SJSA1 (cell line): Measurements from ENCODE around the gene NUDT4. TPM values are rescaled to one million over a fixed set of nuclear protein-coding genes. Genes with fewer than 3 reads are reported as not detected.
"Not testable (repeated sequence)": the region's sequence is repeated elsewhere in the genome, so short reads cannot be mapped to it uniquely, and the experiment has no call there.

Experiments used
- DNase-seq, 2 experiments: peaks; one replicate each; pipeline ENCODE4 v3.0.0-alpha.2; 2015 to 2020; ENCODE audit warnings: low spot score in 2 of 2, low read depth in 1 of 2
- H3K27ac ChIP-seq: fragments of 250-450 bp; sonication (Bioruptor Pico); 2 replicates; pipeline ENCODE4 v1.5.1; 2020; ENCODE audit warnings: mild to moderate bottlenecking, moderate library complexity
- H3K27me3 ChIP-seq: fragments of 250-450 bp; sonication (Bioruptor Pico); replicated peaks from 2 replicates; pipeline ENCODE4 v1.5.1; 2020; ENCODE audit warnings: mild to moderate bottlenecking, moderate library complexity
- H3K36me3 ChIP-seq: fragments of 250-450 bp; sonication (Bioruptor Pico); 2 replicates; pipeline ENCODE4 v1.5.1; 2020; ENCODE audit warnings: mild to moderate bottlenecking
- H3K4me1 ChIP-seq: fragments of 250-450 bp; sonication (Bioruptor Pico); replicated peaks from 2 replicates; pipeline ENCODE4 v1.6.1; 2021; ENCODE audit warnings: mild to moderate bottlenecking
- H3K4me3 ChIP-seq: fragments of 250-450 bp; sonication (Bioruptor Pico); 2 replicates; pipeline ENCODE4 v1.5.1; 2020; ENCODE audit warnings: mild to moderate bottlenecking
- H3K9me3 ChIP-seq: fragments of 250-450 bp; sonication (Bioruptor Pico); replicated peaks from 2 replicates; pipeline ENCODE4 v1.5.1; 2020; ENCODE audit warnings: mild to moderate bottlenecking
- total RNA-seq: library from RNA; depleted of rRNA; stranded (reverse); fragments of >200 nt; shearing (Covaris generic); gene quantifications from 2 replicates; pipeline ENCODE4 v1.2.3, GENCODE V29; 2014

Gene NUDT4
- total RNA-seq, 1 experiment from 2014 or later = 41.2 TPM

- Histone ChIP-seq H3K27ac (peak overlapping the region; percentile 45), H3K4me1 (peaks cover 23% of the 10 kb centered on the region), H3K4me3 (peak overlapping the region; percentile 66)
- not testable (repeated sequence) for H3K9me3 ChIP-seq, H3K36me3 ChIP-seq, H3K27me3 ChIP-seq
- peak; percentile 53 to 73 for DNase-seq
These were observed 672 bp downstream of the NUDT4 start for GRCh38 chr12:93378196-93378997.

DNA sequence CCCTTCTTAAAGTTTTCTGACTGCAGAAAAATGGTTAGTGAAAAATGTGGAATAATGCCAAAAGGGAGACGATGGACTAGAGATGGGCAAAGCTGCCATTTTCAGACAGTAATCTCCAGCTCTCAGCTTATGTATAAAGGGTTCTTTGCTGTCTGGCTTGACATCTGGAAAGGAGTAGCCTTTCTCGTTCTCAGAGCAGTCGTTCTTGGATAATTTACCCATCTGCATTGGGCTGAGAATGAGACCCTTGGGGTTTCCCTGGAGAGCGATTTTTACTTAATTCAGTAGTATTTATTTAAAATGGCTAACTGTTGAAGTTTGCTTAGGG lies 1.2 kb downstream of the NUDT4 start:
- DNase-seq = no peak

GRCh38 chr12:93379326-93379980 lies 1.7 kb downstream of the NUDT4 start:
- H3K4me1 ChIP-seq = peaks cover 23% of the 10 kb centered on the region
- H3K9me3 ChIP-seq = no peaks in the 10 kb centered on the region
- H3K27ac ChIP-seq = peak overlapping the region; percentile 45
- H3K4me3 ChIP-seq = peak overlapping the region; percentile 66
- H3K27me3 ChIP-seq = no peaks in the 10 kb centered on the region
- DNase-seq = peak in 1 of 2 experiments; percentile 12
- peaks cover 6% of the 10 kb centered on the region; the same call in 1 of the 2 replicates for H3K36me3 ChIP-seq

More for the DNA sequence above, 1.2 kb downstream of the NUDT4 start:
- Histone ChIP-seq H3K4me3 (peak overlapping the region; percentile 66), H3K36me3 (peaks cover 6% of the 10 kb centered on the region; the same call in 1 of the 2 replicates), H3K9me3 (no peaks in the 10 kb centered on the region), H3K4me1 (peaks cover 23% of the 10 kb centered on the region), H3K27ac (peak overlapping the region; percentile 45), H3K27me3 (no peaks in the 10 kb centered on the region)

DNA sequence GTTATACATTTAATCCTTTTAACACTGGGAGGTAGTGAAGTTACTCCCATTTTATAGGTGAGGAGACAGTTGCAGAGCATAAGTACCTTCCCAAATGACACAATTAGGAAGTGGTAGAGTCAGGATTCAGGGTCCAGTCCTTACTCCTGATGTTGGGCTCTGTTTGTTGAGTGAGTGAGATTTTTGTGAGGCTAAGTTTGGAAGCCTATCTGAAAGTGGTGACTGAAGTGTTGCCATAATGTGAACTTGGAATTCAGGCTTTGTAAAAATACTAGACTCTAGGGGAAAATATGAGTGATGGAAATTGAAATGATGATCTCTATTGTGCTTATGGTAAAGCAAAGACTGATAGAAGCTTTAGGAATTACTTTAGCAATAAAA lies 2.2 kb downstream of the NUDT4 start:
- Histone ChIP-seq H3K36me3 (peaks cover 10% of the 10 kb centered on the region), H3K4me1 (peaks cover 23% of the 10 kb centered on the region), H3K27ac (no peak overlapping the region), H3K9me3 (no peaks in the 10 kb centered on the region), H3K4me3 (peak overlapping the region; percentile 66), H3K27me3 (no peaks in the 10 kb centered on the region)
- peak in 1 of 2 experiments; percentile 18 for DNase-seq

GRCh38 chr12:93380480-93381121 lies 2.9 kb downstream of the NUDT4 start:
- H3K9me3 ChIP-seq = no peaks in the 10 kb centered on the region
- DNase-seq = peak in 1 of 2 experiments; percentile 37
- peaks cover 23% of the 10 kb centered on the region for H3K4me1 ChIP-seq
- H3K27me3 ChIP-seq = no peaks in the 10 kb centered on the region
- no peak overlapping the region for H3K27ac ChIP-seq
- H3K36me3 ChIP-seq = peaks cover 14% of the 10 kb centered on the region
- no peak overlapping the region for H3K4me3 ChIP-seq

DNA sequence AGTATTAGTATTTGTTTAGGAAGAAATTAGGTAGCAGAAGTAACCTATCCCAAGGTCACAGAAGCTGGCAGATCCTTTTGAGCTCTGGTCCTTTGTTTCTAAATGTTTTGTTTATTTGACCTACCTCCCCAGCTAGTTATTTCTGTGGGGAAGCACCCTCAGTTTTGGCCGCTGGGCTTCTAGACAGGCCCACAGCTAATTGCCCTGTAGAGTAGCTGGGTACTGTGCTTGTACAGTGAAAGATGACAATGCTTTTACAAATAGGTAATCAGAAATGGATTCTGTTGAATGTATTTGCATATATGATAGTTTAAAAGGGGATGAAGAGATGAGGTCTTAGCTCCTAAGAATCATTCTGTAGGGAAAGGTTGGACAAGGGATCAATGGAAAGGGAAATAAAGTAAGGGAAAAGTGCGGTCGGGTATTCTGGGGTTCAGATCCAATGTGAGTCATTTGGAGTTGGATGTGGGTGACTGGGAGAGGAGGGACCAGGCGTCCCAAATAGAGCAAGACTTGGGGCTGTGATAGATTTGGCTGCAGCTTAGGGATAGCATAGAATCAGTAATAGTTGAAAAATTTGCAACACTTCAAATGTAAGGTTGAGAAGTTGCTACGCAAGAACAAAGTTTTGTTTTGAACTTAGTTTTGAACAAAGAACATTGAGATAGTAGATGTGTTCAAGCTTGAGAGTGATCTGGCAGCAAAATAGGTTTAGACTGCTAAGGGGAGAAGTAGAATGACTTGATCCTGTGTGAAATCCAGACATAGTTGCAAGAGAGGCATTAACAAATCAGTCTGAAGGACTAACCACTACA lies 3.6 kb downstream of the NUDT4 start:
- peaks cover 14% of the 10 kb centered on the region for H3K36me3 ChIP-seq
- H3K9me3 ChIP-seq = no peaks in the 10 kb centered on the region
- peaks cover 23% of the 10 kb centered on the region for H3K4me1 ChIP-seq
- no peak overlapping the region for H3K4me3 ChIP-seq
- peak in 1 of 2 experiments; percentile 11 for DNase-seq
- no peak overlapping the region for H3K27ac ChIP-seq
- no peaks in the 10 kb centered on the region for H3K27me3 ChIP-seq

DNA sequence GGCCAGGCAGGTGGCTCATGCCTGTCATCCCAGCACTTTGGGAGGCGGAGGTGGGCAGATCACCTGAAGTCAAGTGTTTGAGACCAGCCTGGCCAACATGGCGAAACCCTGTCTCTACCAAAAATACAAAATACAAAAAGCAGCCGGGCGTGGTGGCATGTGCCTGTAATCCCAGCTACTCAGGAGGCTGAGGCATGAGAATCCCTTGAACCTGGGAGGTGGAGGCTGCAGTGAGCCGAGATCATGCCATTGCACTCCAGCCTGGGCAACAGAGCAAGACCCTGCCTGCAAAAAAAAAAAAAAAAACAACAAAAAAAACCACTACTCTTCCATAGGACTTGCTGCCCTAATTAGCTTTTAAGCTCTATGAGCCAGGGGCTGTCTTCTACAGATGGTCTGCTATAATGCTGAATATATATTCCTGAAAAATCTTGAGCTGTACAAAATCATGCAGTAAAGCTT lies 4.3 kb downstream of the NUDT4 start:
- H3K36me3 ChIP-seq = peaks cover 14% of the 10 kb centered on the region
- H3K4me1 ChIP-seq = peaks cover 23% of the 10 kb centered on the region
- not testable (repeated sequence) for H3K9me3 ChIP-seq, H3K27ac ChIP-seq, H3K27me3 ChIP-seq, H3K4me3 ChIP-seq, DNase-seq

GRCh38 chr12:93387780-93388179 lies 10.1 kb downstream of the NUDT4 start:
- H3K27ac ChIP-seq = no peak overlapping the region
- peaks cover 8% of the 10 kb centered on the region for H3K4me1 ChIP-seq
- DNase-seq = no peak

GRCh38 chr12:93390031-93390430 lies 12.3 kb downstream of the NUDT4 start:
- Histone ChIP-seq H3K36me3 (peaks cover 25% of the 10 kb centered on the region), H3K9me3 (no peaks in the 10 kb centered on the region), H3K27me3 (no peaks in the 10 kb centered on the region), H3K27ac (no peak overlapping the region), H3K4me1 (peaks cover 8% of the 10 kb centered on the region), H3K4me3 (no peak overlapping the region)
- no peak for DNase-seq

More at GRCh38 chr12:93387780-93388179, 10.1 kb downstream of the NUDT4 start:
- H3K27me3 ChIP-seq = no peaks in the 10 kb centered on the region
- H3K4me3 ChIP-seq = no peak overlapping the region
- H3K36me3 ChIP-seq = peaks cover 24% of the 10 kb centered on the region; the same call in 1 of the 2 replicates
- no peaks in the 10 kb centered on the region for H3K9me3 ChIP-seq

GRCh38 chr12:93390549-93391297 lies 13.0 kb downstream of the NUDT4 start:
- Histone ChIP-seq H3K4me1 (peaks cover 8% of the 10 kb centered on the region), H3K36me3 (peaks cover 26% of the 10 kb centered on the region), H3K27ac (no peak overlapping the region), H3K9me3 (no peaks in the 10 kb centered on the region), H3K4me3 (no peak overlapping the region), H3K27me3 (no peaks in the 10 kb centered on the region)
- DNase-seq = no peak

DNA sequence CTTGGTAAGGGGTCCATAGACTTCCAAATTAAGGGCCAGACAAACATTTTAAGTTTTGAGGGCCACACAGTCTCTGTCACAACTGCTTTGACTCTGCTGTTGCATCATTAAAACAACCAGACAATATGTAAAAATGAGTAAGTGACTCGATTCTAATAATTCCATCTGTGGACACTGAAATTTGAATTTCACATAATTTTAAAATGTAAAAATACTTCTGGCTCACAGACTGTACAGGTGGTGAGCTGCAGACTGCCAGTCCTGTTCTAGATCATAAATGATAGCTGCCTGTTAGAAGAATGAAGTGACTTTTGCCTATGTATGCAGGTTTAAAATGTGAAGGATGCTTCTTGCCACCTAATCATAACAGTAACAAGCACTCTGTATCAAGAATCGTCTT lies 15.7 kb downstream of the NUDT4 start:
- no peaks in the 10 kb centered on the region for H3K27me3 ChIP-seq
- H3K9me3 ChIP-seq = no peaks in the 10 kb centered on the region
- DNase-seq = no peak
- no peak overlapping the region for H3K27ac ChIP-seq
- no peak overlapping the region for H3K4me3 ChIP-seq
- H3K36me3 ChIP-seq = peaks cover 35% of the 10 kb centered on the region
- no peaks in the 10 kb centered on the region for H3K4me1 ChIP-seq

DNA sequence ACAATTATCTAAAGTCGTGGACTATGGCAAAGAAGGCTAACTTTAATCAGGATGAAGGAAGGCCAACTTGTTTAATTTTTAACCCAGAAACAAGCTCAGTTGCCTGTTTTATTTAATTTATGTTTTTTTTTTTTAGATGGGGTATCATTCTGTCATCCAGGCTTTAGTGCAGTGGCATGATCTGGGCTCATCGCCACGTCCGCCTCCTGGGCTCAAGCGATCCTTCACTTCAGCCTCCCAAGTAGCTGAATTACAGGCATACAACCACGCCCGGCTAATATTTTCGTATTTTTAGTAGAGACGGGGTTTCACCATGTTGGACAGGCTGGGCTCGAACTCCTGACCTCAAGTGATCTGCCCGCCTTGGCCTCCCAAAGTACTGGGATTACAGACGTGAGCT lies 19.7 kb downstream of the NUDT4 start:
- H3K36me3 ChIP-seq = peaks cover 35% of the 10 kb centered on the region
- no peak overlapping the region for H3K27ac ChIP-seq
- H3K9me3 ChIP-seq = no peaks in the 10 kb centered on the region
- H3K4me1 ChIP-seq = no peaks in the 10 kb centered on the region
- H3K27me3 ChIP-seq = no peaks in the 10 kb centered on the region
- no peak overlapping the region for H3K4me3 ChIP-seq
- no peak for DNase-seq
